GM18508 (cell line): ENCODE measurements around the gene EFHC1.

Source experiments
- ATAC-seq: cut with Tn5 transposase; IDR thresholded peaks from one replicate; pipeline ENCODE4 v1.9.1; 2021; ENCODE audit warnings: moderate number of reproducible peaks; ENCODE audit not compliant: insufficient read depth, unreplicated experiment

Gene EFHC1

GRCh38 chr6:52394251-52394666 is 25.9 kb upstream of the EFHC1 start:
- peak; percentile 43 for ATAC-seq

- no peak for ATAC-seq
Measured at GRCh38 chr6:52395969-52396368, 24.2 kb upstream of the EFHC1 start.

GRCh38 chr6:52399511-52400312 is 20.4 kb upstream of the EFHC1 start:
- no peak for ATAC-seq

GRCh38 chr6:52400313-52401041 is 19.7 kb upstream of the EFHC1 start:
- no peak for ATAC-seq

GRCh38 chr6:52403086-52403485 is 17.1 kb upstream of the EFHC1 start:
- ATAC-seq = no peak

GRCh38 chr6:52403627-52404026 is 16.5 kb upstream of the EFHC1 start:
- ATAC-seq = no peak

- ATAC-seq = no peak
Measured at GRCh38 chr6:52405243-52405642, 14.9 kb upstream of the EFHC1 start.

GRCh38 chr6:52407467-52407866 is 12.7 kb upstream of the EFHC1 start:
- no peak for ATAC-seq

- ATAC-seq = no peak
Measured at GRCh38 chr6:52409499-52409898, 10.6 kb upstream of the EFHC1 start.

- no peak for ATAC-seq
Measured at GRCh38 chr6:52410979-52411378, 9.2 kb upstream of the EFHC1 start.

GRCh38 chr6:52411911-52412310 is 8.2 kb upstream of the EFHC1 start:
- no peak for ATAC-seq

- ATAC-seq = no peak
Measured at GRCh38 chr6:52415333-52415732, 4.8 kb upstream of the EFHC1 start.

GRCh38 chr6:52415917-52416628 is 4.1 kb upstream of the EFHC1 start:
- ATAC-seq = no peak

- no peak for ATAC-seq
Measured at GRCh38 chr6:52416629-52417151, 3.5 kb upstream of the EFHC1 start.

- ATAC-seq = no peak
Measured at GRCh38 chr6:52417675-52418111, 2.4 kb upstream of the EFHC1 start.

GRCh38 chr6:52418606-52419005 is 1.5 kb upstream of the EFHC1 start:
- ATAC-seq = no peak

GRCh38 chr6:52420668-52421358 is 671 bp downstream of the EFHC1 start:
- no peak for ATAC-seq

GRCh38 chr6:52422156-52422555 is 2.0 kb downstream of the EFHC1 start:
- ATAC-seq = no peak

GRCh38 chr6:52423448-52423847 is 3.3 kb downstream of the EFHC1 start:
- ATAC-seq = no peak

- ATAC-seq = no peak
Measured at GRCh38 chr6:52423971-52424381, 3.8 kb downstream of the EFHC1 start.
